Cerebellar cortex (tissue), 1 donor: ENCODE measurements around the gene DUS1L.
A peak's percentile ranks its signal among the peaks of the same experiment; 100 is the strongest.

Source experiments
- DNase-seq: peaks from one replicate; pipeline ENCODE4 v3.0.0-alpha.2; 2015; ENCODE audit warnings: low spot score

Gene DUS1L

GRCh38 chr17:82023447-82024241 is 42.0 kb downstream of the DUS1L start:
- no peak for DNase-seq

GRCh38 chr17:82022981-82023446 is 42.6 kb downstream of the DUS1L start, which contains the start of gene LRRC45:
Gene LRRC45 (plus strand): TSS chr17:82023305. CDS start chr17:82023644, 339 bp downstream.
- peak; percentile 100 for DNase-seq

- no peak for DNase-seq
Observed at GRCh38 chr17:82022310-82022980, 43.2 kb downstream of the DUS1L start, which contains the start of gene CENPX. Gene CENPX (minus strand): TSS chr17:82022878. CDS start chr17:82022861, 17 bp downstream.

DNA sequence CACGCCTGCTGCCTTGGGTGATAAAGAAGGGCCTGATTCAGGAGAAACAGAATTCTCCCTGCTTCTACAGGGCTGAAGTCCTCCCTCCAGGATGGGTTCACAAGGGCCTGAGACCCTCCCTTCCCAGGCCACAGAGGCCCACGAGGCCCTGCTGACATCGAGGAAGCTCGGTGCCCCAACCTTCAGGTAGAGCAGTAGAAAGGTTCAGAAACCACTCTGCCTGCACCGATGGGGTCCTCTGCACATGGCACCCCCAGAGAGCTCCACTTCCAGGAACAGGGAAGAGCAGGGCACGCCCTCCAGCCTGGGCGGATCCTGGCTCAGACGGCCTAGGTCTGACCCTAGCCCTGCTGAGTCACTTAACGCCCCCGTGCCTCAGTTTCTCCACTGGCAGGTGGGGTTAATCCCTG is 43.7 kb downstream of the DUS1L start:
- DNase-seq, result no peak

- DNase-seq, result peak; percentile 68
Observed at GRCh38 chr17:82021107-82021899, 44.3 kb downstream of the DUS1L start.

DNA sequence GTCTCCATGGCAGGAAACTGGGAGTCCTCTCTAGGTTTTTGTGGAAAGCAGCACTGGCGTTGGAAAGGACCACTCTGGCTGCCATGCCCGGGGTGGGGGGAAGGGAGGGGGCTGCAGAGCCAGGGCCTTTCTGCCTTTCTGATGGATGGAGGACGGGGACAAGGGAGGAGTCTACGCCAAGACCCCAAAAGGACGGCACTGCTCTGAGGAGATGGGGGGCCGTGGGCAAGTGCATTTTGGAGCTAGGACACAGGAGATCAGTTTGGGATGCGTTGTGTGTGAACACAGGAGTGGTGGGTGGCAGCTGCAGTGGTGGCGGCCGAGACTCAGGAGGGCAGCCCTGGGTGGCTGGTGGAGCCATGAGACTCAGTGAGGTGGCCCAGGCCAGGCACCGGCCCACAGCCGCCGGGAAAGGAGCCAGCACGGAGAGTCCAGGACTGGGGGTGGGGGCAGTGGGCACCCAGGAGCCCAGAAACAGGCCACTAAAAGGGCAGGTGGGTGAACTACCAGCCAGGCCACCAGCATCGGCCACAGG is 45.0 kb downstream of the DUS1L start:
- no peak for DNase-seq

GRCh38 chr17:82019690-82020571 is 45.7 kb downstream of the DUS1L start:
- no peak for DNase-seq

GRCh38 chr17:82018989-82019689 is 46.5 kb downstream of the DUS1L start:
- no peak for DNase-seq

- DNase-seq, result no peak
Observed at GRCh38 chr17:82018152-82018988, 47.2 kb downstream of the DUS1L start.

DNA sequence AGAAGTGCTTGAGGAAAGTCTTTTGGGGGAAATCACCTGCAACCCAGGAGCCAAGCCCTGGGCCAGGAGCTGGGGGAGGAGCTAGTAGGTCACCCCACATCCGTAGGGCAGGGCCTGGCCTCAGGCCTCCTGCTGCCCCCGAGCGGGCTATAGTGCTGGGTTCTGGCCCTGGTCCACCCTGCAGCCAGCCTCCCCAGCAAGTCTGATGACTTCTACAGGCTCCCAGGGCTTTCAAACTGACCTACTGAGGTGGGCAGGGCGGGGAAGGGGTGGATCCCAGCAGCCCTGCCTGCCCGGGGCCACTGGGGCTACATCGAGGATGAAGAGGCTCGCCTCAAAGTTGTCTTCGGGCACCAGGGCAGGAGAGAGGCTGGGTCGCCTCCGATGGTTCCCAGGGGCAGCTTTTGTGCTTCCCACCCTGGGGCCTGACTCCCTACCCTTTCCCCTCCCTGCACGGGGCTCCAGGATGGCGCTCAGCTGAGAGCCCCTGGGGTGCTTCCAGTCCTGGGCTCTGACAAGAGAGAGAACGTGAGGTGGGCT is 47.9 kb downstream of the DUS1L start:
- DNase-seq, result no peak

DNA sequence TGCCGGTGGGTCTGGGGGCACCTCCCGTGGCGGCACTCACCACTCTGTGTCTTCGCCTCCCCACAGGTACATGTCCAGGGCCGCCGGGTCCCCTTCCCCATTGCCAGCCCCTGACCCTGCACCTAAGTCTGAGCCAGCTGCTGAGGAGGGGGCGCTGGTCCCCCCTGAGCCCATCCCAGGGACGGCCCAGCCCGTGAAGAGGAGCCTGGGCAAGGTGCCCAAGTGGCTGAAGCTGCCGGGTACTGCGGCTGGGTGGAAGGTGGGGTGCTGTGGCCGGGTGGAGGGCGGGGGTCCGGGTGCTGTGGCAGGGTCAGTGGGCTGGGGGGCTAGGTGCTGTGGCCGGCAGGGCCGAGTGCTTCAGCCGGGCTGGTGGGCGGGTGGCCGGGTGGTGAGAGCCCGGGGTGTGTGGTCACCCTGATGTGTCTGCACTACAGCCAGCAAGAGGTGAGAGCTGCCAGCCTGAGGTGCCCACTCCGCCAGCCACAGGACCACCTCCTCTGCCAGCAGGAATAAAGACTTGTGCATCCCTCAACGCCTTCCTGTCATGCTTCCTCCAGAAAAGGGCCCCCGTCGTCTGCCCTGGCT is 48.6 kb downstream of the DUS1L start:
- no peak for DNase-seq

GRCh38 chr17:82016061-82016874 is 49.3 kb downstream of the DUS1L start:
- no peak for DNase-seq

GRCh38 chr17:82015311-82015971 is 50.2 kb downstream of the DUS1L start:
- no peak for DNase-seq

- no peak for DNase-seq
Observed at GRCh38 chr17:82014971-82015310, 50.7 kb downstream of the DUS1L start.

- DNase-seq, result no peak
Observed at GRCh38 chr17:82014432-82014831, 51.2 kb downstream of the DUS1L start.

DNA sequence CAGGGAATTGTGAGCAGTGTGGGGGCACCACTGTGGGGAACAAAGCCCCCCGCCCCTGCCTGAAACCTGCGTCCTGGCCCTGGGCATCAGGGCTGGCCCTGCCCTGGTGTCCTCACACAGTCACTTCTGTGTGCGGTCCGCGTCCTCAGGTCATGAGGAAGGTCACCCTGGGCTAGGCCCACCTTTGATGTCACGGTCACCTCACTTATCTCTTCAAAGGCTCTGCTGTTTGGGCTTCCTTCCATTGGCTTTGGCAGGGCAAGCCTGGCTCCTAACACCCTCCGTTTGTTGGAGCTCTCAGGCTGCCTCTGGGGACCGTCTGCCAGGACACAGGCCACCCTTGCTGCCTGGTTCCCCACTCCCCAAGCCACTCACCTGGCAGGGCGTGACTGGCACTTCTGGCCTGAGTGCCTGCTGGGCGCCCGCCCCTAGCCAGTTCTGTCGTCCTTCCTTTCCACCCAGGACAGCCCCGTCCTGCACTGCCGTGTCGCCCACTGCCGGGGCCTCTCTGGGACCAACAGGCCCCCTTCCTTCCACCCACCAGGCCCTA is 51.8 kb downstream of the DUS1L start:
- DNase-seq, result no peak

DNA sequence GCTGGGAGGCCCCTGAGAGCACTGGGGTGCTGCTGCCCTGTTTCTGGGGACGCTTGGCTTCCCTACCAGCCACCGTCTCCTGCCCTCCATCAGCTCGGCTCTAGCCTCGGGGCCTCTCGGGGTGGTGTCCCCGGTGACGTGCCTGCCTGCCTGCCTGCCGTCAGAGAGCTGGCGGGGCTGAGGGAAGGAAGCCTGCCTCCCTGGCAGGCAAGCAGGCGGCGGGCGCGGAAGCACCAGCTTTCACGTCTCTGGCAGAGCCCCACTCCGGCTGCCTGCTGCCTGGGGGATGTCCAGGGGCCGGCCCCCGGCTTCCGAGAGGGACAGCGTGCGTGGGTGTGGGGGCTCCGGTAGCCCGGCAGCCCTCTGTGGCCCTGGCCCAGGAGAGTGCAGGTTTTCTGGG is 52.3 kb downstream of the DUS1L start:
- DNase-seq, result peak; percentile 63
